Sigmoid colon (tissue), 4 donors: ENCODE measurements around the gene NDUFB2.

Source experiments
- CTCF ChIP-seq, 4 experiments: fragments of 450-650 bp in 3 of 4; fragments of 200-600 bp in 1 of 4; IDR thresholded peaks; one replicate each; pipeline ENCODE4 v1.5.1; 2016 to 2019; ENCODE audit warnings: antibody characterized with exemption in 4 of 4, mild to moderate bottlenecking in 3 of 4, moderate library complexity in 2 of 4
- EP300 ChIP-seq, 4 donors: sonication (generic); formaldehyde crosslinking; IDR thresholded peaks; one replicate each; pipeline ENCODE4 v1.6.1; 2017; ENCODE audit warnings: antibody characterized with exemption in 4 of 4
- POLR2A ChIP-seq, 2 donors: fragments of 450-650 bp; IDR thresholded peaks; one replicate each; pipeline ENCODE4 v1.6.1; 2016; ENCODE audit warnings: antibody characterized with exemption in 2 of 2, mild to moderate bottlenecking in 2 of 2, moderate library complexity in 2 of 2
- POLR2AphosphoS5 ChIP-seq, 4 donors: sonication (generic); formaldehyde crosslinking; IDR thresholded peaks; one replicate each; pipeline ENCODE4 v1.6.1; 2017; ENCODE audit warnings: antibody characterized with exemption in 4 of 4

DNA sequence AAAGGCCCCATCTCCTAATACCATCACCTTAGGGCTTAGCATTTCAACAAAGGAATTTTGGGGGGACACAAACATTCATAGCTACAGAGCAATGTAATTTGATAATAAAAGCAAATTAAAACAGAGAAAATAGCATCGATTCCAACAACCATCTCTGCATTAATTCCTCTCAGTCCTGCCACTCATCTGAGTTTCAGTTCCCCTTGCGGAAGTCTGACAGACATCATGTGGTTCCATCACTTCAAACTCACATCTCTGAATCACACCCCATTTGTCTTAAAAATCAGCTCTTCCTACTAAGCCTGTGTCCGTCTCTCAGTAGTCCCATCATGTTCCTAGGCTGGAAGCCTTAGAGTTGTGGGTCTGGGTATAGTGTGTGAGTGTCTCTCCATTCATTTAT, 20.2 kb upstream of the NDUFB2 start:
- TF ChIP-seq CTCF (IDR thresholded peaks at IDR 0.05), result no peak
- TF ChIP-seq POLR2A (IDR thresholded peaks at IDR 0.05), result no peak
- no peak for TF ChIP-seq POLR2AphosphoS5 (IDR thresholded peaks at IDR 0.05)
- no peak for TF ChIP-seq EP300 (IDR thresholded peaks at IDR 0.05)
